A673 (cell line): ENCODE results near the gene UROS.

ENCODE experiments used
- EZH2 ChIP-seq: fragments of 200-600 bp; sonication (generic); IDR thresholded peaks from 2 replicates; pipeline ENCODE4 v1.6.1; 2017; ENCODE audit warnings: borderline replicate concordance, low read depth, mild to moderate bottlenecking, mixed read lengths, antibody characterized with exemption, low read length; ENCODE audit not compliant: poor library complexity, severe bottlenecking
- TF ChIP-seq, protein P1 (sequence below): fragments of 300-800, 200-600 bp; sonication (generic); conservative IDR thresholded peaks from 2 replicates; pipeline ENCODE4 v1.5.1; 2017; ENCODE audit warnings: low read depth, mild to moderate bottlenecking, antibody characterized with exemption, low read length, moderate library complexity, mixed read lengths

GRCh38 chr10:125788156-125789034 lies 34.7 kb downstream of the UROS start:
- TF ChIP-seq, protein P1, sequence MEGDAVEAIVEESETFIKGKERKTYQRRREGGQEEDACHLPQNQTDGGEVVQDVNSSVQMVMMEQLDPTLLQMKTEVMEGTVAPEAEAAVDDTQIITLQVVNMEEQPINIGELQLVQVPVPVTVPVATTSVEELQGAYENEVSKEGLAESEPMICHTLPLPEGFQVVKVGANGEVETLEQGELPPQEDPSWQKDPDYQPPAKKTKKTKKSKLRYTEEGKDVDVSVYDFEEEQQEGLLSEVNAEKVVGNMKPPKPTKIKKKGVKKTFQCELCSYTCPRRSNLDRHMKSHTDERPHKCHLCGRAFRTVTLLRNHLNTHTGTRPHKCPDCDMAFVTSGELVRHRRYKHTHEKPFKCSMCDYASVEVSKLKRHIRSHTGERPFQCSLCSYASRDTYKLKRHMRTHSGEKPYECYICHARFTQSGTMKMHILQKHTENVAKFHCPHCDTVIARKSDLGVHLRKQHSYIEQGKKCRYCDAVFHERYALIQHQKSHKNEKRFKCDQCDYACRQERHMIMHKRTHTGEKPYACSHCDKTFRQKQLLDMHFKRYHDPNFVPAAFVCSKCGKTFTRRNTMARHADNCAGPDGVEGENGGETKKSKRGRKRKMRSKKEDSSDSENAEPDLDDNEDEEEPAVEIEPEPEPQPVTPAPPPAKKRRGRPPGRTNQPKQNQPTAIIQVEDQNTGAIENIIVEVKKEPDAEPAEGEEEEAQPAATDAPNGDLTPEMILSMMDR: no peak
- TF ChIP-seq EZH2: no peak
